NK-92 (cell line): ENCODE results near the gene MFAP3L.
"Not testable (repeated sequence)": the region's sequence is repeated elsewhere in the genome, so short reads cannot be mapped to it uniquely, and the experiment has no call there.

Source experiments
- DNase-seq: peaks from one replicate; lab custom pipeline; 2025; ENCODE audit not compliant: unreplicated experiment; lab: John Stamatoyannopoulos, UW

MFAP3L gene

DNA sequence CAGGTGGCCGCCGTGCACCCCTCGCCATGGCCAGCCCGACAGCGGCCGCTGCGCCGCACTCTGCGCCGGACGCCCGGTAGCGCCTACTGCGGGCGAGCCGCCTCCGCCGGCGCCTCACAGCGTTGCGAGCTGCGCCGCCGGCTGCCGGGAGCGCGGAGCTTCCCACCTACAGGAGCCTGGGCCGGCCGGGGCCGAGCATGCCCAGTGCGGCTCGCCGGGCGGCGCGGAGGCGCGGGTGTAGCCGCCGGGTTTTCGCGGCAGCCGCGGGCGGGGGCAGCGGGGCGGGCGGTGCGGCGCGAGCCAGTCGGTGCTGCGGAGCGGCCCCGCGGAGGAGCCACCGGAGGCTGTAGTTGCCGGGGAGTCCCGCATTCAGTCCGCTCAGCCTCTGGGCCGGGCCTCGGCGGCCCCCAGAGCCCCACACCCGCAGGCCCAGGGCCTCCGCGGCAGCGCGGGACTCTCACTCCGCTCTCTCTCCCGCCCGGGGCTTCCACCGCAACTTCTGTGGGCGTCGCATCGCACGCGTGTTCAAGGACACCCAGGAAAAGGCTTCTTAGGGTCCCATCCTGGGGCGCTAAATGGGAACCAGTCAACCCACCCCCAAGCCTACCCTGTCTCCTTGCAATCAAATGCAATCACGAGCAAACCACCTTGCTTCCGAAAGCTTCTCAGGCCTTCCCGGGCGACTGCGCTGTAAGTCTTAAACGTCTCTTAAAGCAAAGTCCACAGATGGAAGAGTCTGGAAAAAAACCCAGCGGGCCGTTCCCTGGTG is at the start of gene MFAP3L:
TSS of gene MFAP3L (minus strand) at position 143 of the 769 bp plus-strand sequence. CDS start 20,518 bp downstream, outside the sequence.
- no peak for DNase-seq

DNA sequence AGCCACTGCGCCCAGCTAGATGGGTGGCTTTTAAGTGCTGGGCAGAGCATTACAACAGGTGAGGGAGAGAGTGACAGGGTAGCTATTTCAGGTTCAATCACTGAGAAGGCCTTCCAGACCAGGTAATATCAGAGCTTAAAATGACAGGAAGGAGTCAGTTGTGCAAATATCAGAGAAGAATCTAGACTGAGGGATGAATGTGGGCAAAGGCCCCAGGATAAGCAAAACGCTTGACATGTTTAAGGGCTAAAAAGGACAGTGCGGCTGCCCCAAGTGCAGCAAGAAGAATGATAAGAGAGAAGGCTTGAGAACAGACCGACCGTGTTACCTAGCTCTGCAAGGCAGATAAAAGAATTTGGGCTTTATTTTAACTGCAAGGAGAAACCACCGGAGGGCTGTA is 45.0 kb upstream of the MFAP3L start:
- no peak for DNase-seq

DNA sequence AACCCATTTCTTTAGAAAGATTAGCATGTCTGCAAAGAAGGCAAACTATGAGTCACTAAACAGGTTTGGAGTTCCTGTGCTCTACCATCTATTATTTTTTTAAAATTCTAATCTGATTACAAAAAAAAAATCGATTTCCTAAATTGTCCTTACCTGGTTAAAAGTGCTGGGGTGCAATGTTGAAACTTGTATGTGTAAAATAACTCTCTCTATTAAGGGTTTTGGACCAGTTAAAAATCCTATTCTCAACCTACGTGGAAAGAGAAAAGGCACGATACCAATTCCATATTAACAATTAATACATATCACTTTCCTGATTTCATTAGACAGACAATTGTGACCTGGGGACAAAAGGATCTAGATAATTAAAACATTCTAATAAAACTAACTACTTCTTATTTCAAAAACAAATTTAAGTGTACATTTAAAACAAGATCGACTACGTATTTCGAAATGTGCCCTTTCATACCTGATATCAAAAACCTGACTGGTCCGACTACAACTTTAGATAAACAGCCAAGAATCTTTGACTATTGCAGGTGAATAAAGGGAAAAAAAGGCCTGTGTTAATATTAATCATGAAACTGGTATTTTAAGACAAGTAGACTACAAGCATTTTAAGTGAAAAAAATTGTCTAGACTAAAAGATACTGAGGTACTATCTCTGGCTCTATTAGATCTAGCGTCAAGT is 42.4 kb upstream of the MFAP3L start:
- no peak for DNase-seq

DNA sequence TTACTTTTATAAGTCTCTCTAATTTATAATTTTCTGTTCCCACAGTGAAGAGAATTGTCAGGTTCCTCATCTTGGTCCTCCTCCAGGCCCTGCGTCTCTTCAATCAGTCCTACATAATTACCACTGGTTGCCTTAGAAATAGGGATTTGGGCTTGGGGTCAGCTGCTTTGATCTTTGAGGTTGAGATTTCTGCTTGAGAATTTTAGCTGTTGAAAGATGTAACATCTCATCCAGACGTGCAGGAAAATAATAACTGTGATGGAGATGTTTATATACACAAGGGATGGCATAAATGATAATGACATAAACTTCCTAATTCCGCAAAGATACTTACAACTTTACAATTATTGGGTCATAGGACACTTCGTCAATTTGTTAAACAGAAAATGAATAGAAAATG is 33.2 kb upstream of the MFAP3L start:
- no peak for DNase-seq

DNA sequence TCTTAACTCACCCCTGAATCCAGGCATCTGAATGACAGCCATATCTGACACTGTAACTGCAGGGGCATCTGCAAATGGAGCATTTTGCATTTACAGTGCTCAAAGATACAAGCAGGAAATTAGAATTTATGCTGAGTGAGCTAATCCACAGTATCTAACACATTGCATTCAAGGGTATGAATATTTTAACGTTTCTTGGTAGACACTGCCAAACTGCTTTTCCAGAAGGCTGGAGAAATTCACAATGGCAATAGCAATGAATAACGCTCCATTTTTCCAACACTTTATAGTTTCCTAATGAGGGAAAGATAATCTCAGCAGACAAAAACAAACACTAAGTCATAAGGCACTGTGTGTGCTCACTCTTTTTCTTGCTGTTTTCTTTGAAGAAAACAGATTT is 32.6 kb upstream of the MFAP3L start:
- no peak for DNase-seq

DNA sequence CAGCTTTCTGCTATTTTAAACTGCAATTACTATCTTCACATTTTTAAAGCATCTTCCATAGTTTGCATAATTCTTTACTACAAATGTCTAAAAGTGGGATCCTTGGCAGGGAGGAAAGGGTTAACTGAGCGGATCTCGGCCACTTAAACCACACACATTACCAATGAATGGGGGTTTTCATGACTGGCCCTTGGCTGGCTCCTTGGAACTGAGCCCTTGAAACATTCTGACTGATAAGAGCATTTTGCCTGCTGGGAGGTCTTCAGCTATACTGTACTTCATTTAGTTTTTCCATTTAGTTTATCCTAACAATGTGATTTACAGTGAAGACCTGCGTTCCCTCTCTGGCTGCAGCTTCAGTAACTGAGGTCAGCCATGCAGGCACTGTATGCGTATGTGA is 31.7 kb upstream of the MFAP3L start:
- no peak for DNase-seq

DNA sequence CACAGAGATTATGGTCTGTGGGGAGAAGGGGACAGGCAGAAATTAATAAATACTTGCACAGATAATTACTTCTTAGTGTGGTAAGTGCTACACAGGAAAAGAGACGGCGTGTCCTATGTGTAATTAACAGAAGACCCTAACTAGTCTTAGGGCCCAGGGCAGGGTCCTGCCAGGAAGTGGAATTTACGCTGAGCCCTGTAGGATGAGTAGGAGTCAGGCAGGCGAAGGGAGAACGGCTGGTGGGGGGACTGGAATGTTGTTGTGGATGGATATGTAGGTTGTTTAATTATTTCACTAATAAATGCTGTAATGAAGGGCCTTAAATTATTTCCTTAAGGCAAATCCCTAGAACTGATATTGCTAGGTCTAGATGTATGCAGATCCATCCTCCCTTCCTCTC is 26.7 kb upstream of the MFAP3L start:
- no peak for DNase-seq

DNA sequence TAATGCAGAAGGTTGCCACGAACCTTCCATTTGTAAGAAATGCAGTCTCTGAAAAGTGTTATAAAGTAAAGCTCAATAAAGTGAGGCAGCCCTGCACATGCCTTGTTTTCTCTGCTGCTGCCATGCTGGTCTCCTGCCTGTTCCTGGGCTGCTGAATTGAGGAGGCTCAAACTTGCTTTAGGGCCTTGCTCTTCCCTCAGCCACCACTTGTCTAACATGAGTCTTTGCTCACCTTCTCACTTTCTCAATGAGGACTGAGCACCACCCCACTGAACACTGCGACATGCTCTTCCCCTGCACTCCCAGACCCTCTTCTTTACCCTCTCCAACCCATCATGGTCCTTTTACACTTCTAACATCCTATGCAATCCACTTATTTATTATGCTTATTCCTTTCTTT is 25.2 kb upstream of the MFAP3L start:
- no peak for DNase-seq

DNA sequence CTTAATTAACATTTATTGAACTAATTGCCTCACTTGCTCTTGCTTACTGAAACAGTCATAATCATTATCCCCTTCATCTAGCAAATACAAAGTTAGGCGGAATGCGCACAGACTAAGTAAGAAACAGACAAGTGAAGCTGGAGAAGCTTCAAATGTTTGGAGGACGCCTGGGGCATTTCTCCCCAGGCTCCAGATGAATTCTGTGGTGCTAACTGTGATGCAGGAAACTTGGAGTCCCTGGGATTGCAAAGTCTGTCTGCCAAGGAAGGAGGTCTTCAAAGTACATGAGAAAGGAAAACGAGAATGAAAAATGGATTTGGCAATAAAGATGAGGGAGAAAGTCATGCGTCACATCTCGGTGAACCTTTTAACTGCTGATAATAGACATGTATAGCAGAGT is 23.6 kb upstream of the MFAP3L start:
- DNase-seq: no peak

DNA sequence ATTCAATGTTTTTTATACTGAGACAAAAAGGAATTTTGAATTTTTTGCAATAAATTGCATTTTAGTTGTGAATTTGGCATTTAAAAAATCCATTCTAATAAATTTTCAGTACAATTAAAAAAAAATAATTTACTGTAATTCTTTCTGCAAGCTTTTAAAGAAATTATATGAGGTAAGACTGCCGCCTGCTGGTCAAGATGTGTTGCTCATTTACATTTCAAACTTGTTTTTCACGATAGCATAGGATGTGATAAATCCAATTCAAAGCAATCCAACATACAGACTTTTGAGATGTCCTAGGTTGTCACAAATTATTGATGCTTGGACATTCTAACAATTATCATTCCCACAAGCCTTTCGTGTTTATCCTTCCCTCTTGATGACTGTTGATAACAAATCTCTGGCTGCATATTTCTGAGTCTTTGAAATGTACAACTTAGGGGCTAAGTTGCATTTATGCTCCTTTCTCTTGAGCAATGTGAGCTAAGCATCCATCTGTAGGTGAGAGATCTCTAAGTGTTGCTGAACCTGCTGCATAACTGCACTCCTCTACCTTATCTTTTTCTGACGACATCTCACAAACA is 21.7 kb upstream of the MFAP3L start:
- DNase-seq: no peak

DNA sequence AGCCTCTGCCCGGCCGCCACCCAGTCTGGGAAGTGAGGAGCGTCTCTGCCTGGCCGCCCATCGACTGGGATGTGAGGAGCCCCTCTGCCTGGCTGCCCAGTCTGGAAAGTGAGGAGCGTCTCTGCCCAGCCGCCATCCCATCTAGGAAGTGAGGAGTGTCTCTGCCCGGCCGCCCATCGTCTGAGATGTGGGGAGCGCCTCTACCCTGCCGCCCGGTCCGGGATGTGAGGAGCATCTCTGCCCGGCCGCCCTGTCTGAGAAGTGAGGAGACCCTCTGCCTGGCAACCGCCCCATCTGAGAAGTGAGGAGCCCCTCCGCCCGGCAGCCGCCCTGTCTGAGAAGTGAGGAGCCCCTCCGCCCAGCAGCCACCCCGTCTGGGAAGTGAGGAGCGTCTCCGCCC is 20.0 kb upstream of the MFAP3L start:
- DNase-seq: not testable (repeated sequence)

DNA sequence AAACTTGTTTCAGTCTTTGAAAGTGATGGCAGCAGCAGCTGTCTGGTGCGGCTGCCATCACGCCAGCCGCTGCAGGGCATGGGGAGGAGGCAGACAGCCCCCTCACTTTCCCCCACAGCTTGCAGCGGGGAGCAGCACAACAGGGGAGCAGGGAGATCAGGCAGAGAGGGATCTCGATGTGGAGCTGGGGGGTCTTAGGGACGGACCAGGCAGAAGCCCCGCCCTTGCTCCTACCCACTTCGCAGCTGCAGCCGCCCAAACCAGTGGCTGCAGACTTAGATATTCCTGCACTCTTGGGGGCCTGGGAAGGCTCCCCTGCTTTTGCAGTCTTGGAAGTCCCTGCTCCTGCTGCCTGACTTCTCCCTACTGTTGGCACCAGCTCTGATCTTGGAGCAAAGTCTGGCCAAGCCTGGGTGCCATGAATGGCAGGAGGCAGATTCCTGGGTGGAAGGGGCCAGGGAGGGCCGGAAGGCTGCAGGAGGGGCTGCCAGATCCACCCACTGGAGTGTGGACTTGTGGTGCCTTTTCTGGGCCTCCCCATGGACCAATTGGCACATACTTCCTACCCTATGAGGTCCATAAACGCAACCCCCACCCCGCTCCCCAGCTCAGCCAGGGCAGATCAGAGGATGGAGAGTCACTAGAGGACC is 14.0 kb upstream of the MFAP3L start:
- DNase-seq: no peak

DNA sequence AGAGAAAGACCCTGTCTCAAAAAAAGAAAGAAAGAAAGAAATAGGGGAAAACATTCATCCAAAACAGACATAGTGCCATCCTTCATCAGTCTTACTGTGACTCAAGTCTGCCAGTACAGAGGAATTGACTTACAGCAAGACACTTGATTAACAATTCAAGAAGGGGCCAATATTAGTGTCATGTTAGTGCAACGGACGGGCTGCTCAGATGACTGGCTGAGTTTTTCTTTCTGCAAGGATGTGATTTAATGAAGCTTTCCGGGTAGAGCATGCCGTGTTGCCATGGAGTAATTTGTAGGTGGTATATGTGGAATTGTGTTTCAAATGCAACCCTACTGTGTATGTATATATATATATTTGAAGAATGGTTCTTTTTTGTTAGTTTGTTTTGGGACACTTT is 12.6 kb upstream of the MFAP3L start:
- no peak for DNase-seq

DNA sequence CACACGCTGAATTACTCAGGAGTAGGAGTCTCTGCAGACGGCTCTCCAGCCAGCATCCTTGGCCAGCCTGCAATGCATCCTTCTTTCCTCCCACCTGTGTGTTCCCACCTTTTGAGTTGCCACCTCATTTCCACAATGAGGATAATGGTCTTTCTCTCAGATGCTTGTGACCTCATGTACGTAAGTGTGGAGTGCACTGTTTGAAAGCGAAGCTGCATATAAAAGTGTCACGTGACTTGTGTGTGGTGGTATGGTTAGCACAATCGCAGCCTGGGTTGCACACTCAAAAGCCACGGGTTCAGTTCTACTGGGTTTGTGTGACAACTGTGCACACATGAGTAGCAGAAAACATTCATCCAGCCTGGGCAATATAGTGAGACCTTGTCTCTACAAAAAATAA is 12.0 kb upstream of the MFAP3L start:
- no peak for DNase-seq

DNA sequence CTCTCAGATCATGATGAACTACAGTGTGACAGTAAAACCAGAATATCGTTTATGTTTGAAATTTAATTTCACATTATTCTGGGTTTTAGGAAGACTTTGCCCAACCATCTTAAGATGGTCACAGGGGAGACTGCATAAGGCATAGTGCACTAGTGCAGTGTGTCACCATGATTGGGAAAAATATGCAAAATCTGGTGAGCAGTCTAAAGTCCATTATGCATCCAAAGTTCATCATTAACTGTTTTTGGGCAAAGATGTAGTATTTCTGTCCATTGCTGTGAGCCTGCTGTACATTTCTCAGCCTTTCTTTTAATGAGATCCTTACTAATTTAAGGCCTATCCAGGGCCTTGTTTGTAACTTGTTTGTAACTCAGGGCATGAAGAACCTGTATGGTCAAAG is 11.3 kb upstream of the MFAP3L start:
- no peak for DNase-seq

DNA sequence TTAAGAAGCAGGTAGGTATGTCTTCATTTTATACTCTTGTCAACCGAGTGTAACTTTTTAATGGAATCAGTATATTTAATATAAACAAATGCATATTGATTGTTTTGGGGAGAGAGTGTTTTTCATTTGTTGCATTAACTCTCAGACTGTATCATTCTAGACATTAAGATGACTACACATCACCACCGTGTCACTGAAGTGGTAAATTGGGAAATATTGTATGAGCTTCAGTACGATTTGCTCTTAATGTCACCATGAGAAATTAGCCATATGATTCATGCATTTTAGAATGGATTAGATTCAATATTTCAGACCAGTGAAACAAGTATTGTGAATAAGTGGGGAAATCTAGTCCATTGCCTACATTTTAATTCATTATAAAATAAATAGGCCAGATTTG is 9.7 kb upstream of the MFAP3L start:
- DNase-seq: no peak

DNA sequence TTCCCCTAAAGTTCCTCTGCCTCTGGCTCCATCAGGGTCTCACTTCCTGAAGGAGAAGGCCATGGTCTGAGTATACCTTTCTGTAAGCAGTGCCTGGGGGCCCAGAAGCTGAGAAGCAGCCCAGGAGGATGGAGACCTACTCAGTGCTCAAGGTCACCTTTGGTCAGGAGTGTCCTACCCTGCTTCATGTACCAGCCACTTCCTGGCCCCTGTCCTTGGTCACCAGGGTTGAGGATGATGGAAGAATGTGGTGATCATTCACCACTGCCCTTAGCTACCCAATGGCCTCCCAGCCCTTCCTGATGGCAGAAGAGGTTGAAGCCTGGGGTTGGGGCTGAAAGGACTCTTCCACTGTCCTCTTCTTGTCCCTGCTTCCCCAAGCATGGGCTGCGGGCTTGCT is 9.0 kb upstream of the MFAP3L start:
- DNase-seq: no peak

DNA sequence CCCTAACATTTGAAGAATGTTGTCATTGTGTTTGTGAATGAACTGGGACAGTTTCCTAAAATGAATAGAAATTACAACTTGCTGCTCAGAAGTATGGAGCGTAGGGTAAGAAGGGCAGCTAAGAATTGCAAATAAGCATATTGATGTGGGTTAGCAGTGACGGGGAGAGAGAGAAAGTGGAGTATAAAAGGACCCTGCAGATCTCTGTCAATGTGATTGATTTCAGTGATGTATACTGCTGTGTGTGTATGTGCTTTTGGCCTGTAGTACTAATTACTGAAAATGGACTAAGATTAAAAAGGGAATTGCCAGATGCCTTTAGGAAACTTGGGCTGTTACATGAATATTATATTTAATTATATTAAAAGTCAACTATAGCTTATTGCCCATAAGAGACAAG is 7.8 kb upstream of the MFAP3L start:
- no peak for DNase-seq

DNA sequence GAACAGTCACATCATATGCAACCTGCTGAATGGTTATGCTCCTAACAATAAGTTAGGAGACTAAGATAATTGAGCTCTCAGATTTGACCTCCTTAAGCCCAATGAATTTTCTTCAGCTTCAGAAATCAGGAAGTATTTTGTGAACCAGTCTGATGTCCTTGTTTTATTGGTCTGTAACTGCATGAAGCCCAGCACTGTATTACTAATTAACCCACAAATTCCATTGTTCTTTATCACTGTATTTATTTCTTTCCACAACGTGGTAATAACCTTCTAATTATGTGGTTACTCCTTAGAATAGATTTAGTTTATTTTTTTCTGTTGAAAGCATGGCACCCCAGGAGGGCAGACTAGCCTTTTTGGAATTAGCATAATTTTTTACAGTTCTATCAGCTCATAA is 3.9 kb upstream of the MFAP3L start:
- DNase-seq: no peak

DNA sequence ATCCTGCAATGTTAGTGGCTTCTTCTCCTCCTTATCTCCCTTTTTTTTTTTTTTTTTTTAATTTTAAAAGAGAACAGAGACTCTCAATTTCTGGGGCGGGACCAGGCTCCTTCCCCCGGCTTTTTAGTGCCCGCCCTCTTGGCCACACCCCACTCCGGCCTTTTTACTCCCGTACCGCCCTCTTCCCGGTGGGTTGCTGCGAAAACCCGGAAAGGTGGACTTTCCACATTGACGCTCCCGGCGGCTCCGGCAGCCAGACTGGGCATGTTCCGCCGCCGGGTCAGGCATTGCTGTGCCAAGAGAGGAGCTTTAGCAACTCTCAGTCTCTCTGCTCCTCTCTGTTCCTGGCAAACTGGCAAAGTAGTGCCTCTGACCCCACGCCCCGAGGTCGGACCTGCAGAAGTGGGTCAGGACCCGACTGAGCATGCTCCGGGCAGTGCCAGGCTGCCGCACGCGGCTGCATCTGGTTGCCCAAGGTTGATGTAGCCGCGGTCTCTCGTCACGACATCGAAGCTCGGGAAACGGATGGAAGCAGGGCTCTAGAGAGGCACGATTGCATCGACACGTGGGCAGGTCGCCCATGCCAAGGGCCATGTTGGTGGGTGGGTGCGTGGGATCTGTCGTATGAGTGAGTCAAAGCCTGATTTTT is 1.1 kb upstream of the MFAP3L start:
- DNase-seq: no peak

DNA sequence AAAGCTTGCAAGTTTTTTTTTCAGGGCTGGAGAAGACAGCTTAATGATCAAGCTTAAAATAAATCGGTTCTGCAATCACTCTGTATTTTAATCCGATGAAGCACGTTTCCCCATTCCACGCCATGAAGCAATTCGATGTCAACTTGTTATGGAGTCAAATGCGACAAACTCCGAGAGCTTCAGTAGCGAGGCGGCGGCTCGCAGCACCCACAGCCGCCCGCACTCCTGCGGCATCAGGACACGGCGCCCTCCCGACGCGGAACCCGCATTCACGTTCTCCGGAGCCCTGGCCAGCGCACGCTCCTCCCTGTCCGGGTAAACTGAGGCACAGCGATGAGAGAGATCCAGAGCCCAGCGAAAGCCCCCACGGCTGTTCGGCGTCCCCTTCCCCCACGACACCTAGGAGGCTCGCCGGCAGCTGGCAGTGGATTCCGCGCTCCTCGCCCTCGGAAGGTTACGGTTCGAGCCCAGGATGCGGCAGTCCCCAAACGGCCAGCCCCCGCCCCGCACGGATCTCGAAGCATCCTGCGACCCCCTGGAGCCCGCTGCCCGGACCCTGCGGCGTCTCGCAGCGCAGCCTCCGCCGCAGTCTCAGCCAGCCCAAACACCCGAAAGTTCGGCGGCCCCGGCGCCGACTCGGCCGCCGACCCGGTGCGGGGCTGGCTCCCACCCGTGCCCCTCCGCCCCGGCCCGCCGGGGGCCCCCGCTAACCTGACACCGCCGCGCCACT is 507 bp downstream of the MFAP3L start:
- no peak for DNase-seq
